ENCODE measurements around the gene DOCK4. TPM values are rescaled to one million over a fixed set of nuclear protein-coding genes. Genes with fewer than 3 reads are reported as not detected.

DOCK4 gene
- total RNA-seq, 4 donors from 2014 or later, result 30.8 to 49.8 (median 37.2) TPM

- DNase-seq (ENCODE audit: low spot score in 2 of 2), result no peak
- WGBS, 2 donors, result 90 to 96% methylated on average over 3 of the region's 3 CpGs
- peaks cover 0 to 50% (median 6%) of the 10 kb centered on the region in 4 donors for H3K4me1 ChIP-seq
Measured at GRCh38 chr7:112015146-112015545, 191.1 kb downstream of the DOCK4 start.

GRCh38 chr7:112014347-112014746 is 191.9 kb downstream of the DOCK4 start:
- Histone ChIP-seq H3K4me3 (no peak overlapping the region), H3K9me3 (no peaks in the 10 kb centered on the region), H3K27me3 (no peaks in the 10 kb centered on the region), H3K36me3 (no peaks in the 10 kb centered on the region), H3K4me1 (peaks cover 0 to 42% (median 5%) of the 10 kb centered on the region in 4 donors), H3K27ac (no peak overlapping the region)
- DNase-seq (ENCODE audit: low spot score in 2 of 2), result no peak
- 89 to 94% methylated on average over 1 of the region's 1 CpG for WGBS, 2 donors
- TF ChIP-seq CTCF (IDR thresholded peaks at IDR 0.05) (no peak), POLR2A (IDR thresholded peaks at IDR 0.05) (no peak), EP300 (IDR thresholded peaks at IDR 0.05) (no peak)

More at GRCh38 chr7:112015146-112015545, 191.1 kb downstream of the DOCK4 start:
- H3K4me3 ChIP-seq, result no peak overlapping the region
- TF ChIP-seq CTCF (IDR thresholded peaks at IDR 0.05) (no peak), EP300 (IDR thresholded peaks at IDR 0.05) (no peak), POLR2A (IDR thresholded peaks at IDR 0.05) (no peak)
- H3K27me3 ChIP-seq, result no peaks in the 10 kb centered on the region
- H3K9me3 ChIP-seq, result no peaks in the 10 kb centered on the region
- H3K36me3 ChIP-seq, result no peaks in the 10 kb centered on the region
- no peak overlapping the region for H3K27ac ChIP-seq

- Histone ChIP-seq H3K27me3 (no peaks in the 10 kb centered on the region), H3K4me1 (peaks cover 0 to 31% (median 3%) of the 10 kb centered on the region in 4 donors), H3K9me3 (no peaks in the 10 kb centered on the region), H3K27ac (no peak overlapping the region), H3K4me3 (no peak overlapping the region), H3K36me3 (no peaks in the 10 kb centered on the region)
- no peak for DNase-seq (ENCODE audit: low spot score in 2 of 2)
- 91 to 97% methylated on average over 5 of the region's 5 CpGs for WGBS, 2 donors
- TF ChIP-seq CTCF (IDR thresholded peaks at IDR 0.05), result no peak
- TF ChIP-seq EP300 (IDR thresholded peaks at IDR 0.05), result no peak
- no peak for TF ChIP-seq POLR2A (IDR thresholded peaks at IDR 0.05)
Measured at GRCh38 chr7:112013274-112013673, 192.9 kb downstream of the DOCK4 start.

- H3K27me3 ChIP-seq, result no peaks in the 10 kb centered on the region
- no peaks in the 10 kb centered on the region for H3K36me3 ChIP-seq
- no peak overlapping the region for H3K4me3 ChIP-seq
- WGBS, 2 donors, result 19 to 24% methylated on average over 5 of the region's 5 CpGs
- no peaks in the 10 kb centered on the region for H3K9me3 ChIP-seq
- H3K4me1 ChIP-seq, result peaks cover 0 to 22% (median 2%) of the 10 kb centered on the region in 4 donors
- DNase-seq (ENCODE audit: low spot score in 2 of 2), result no peak
- TF ChIP-seq CTCF (IDR thresholded peaks at IDR 0.05), result no peak
- no peak overlapping the region for H3K27ac ChIP-seq
Measured at GRCh38 chr7:112012242-112012641, 194.0 kb downstream of the DOCK4 start.

GRCh38 chr7:112010994-112011393 is 195.2 kb downstream of the DOCK4 start:
- Histone ChIP-seq H3K9me3 (no peaks in the 10 kb centered on the region), H3K4me1 (peaks cover 0 to 21% (median 2%) of the 10 kb centered on the region in 4 donors), H3K36me3 (no peaks in the 10 kb centered on the region), H3K27ac (no peak overlapping the region), H3K4me3 (no peak overlapping the region), H3K27me3 (no peaks in the 10 kb centered on the region)
- WGBS, 2 donors, result 76 to 78% methylated on average over 4 of the region's 4 CpGs
- TF ChIP-seq CTCF (IDR thresholded peaks at IDR 0.05) (no peak), POLR2A (IDR thresholded peaks at IDR 0.05) (no peak), EP300 (IDR thresholded peaks at IDR 0.05) (no peak)
- no peak for DNase-seq (ENCODE audit: low spot score in 2 of 2)
